H9 (cell line): Measurements from ENCODE around the gene SORCS2. TPM values are rescaled to one million over a fixed set of nuclear protein-coding genes. Genes with fewer than 3 reads are reported as not detected.

Source experiments
- DNase-seq: peaks from one replicate; pipeline ENCODE4 v3.0.0-alpha.2; 2017
- H2AFZ ChIP-seq: one replicate; pipeline ENCODE4 v1.6.1; 2013; ENCODE audit warnings: mild to moderate bottlenecking, low read length, control low read depth, moderate library complexity
- H2AK5ac ChIP-seq: 2 replicates; pipeline ENCODE4 v1.6.1; 2013; ENCODE audit warnings: low read length, control low read depth, mixed read lengths; ENCODE audit not compliant: insufficient read length
- H2BK120ac ChIP-seq: one replicate; pipeline ENCODE4 v1.6.1; 2013; ENCODE audit warnings: low read depth, mild to moderate bottlenecking, low read length, control low read depth, inconsistent platforms; ENCODE audit not compliant: poor library complexity, severe bottlenecking
- H2BK12ac ChIP-seq: 2 replicates; pipeline ENCODE4 v1.6.1; 2013; ENCODE audit warnings: low read length, control low read depth, mixed read lengths, low read depth; ENCODE audit not compliant: insufficient read length
- H2BK15ac ChIP-seq: 2 replicates; pipeline ENCODE4 v1.6.1; 2013; ENCODE audit warnings: low read depth, low read length, control low read depth
- H2BK20ac ChIP-seq: one replicate; pipeline ENCODE4 v1.6.1; 2013; ENCODE audit warnings: low read depth, mild to moderate bottlenecking, low read length, control low read depth, inconsistent platforms; ENCODE audit not compliant: poor library complexity, severe bottlenecking
- H2BK5ac ChIP-seq: 2 replicates; pipeline ENCODE4 v1.6.1; 2013; ENCODE audit warnings: low read length, control low read depth, mixed read lengths; ENCODE audit not compliant: insufficient read length
- H3K14ac ChIP-seq: 2 replicates; pipeline ENCODE4 v1.6.1; 2013; ENCODE audit warnings: low read length, control low read depth; ENCODE audit not compliant: insufficient read depth
- H3K18ac ChIP-seq: 2 replicates; pipeline ENCODE4 v1.6.1; 2013; ENCODE audit warnings: low read depth, mild to moderate bottlenecking, mixed read lengths, low read length, control low read depth; ENCODE audit not compliant: insufficient read length
- H3K23ac ChIP-seq: 2 replicates; pipeline ENCODE4 v1.6.1; 2013; ENCODE audit warnings: low read length, control low read depth, mixed read lengths, low read depth; ENCODE audit not compliant: insufficient read length
- H3K23me2 ChIP-seq: 2 replicates; pipeline ENCODE4 v1.6.1; 2013; ENCODE audit warnings: low read depth, mild to moderate bottlenecking, mixed read lengths, low read length, control low read depth; ENCODE audit not compliant: insufficient read length, poor library complexity, severe bottlenecking
- H3K27ac ChIP-seq: 2 replicates; pipeline ENCODE4 v1.5.1; 2013; ENCODE audit warnings: low read length, control low read depth, mixed read lengths, low read depth; ENCODE audit not compliant: insufficient read length
- H3K27me3 ChIP-seq: 2 replicates; pipeline ENCODE4 v1.6.1; 2013; ENCODE audit warnings: low read length, control low read depth, inconsistent platforms; ENCODE audit not compliant: insufficient read depth
- H3K4ac ChIP-seq: 2 replicates; pipeline ENCODE4 v1.6.1; 2013; ENCODE audit warnings: low read depth, mild to moderate bottlenecking, control low read depth, inconsistent platforms, low read length, moderate library complexity
- H3K4me1 ChIP-seq: 2 replicates; pipeline ENCODE4 v1.6.1; 2013; ENCODE audit warnings: low read length, control low read depth, inconsistent platforms; ENCODE audit not compliant: insufficient read depth
- H3K4me2 ChIP-seq: 2 replicates; pipeline ENCODE4 v1.6.1; 2013; ENCODE audit warnings: low read length, control low read depth, mixed read lengths; ENCODE audit not compliant: insufficient read length, insufficient read depth
- H3K56ac ChIP-seq: 2 replicates; pipeline ENCODE4 v1.6.1; 2013; ENCODE audit warnings: low read depth, mild to moderate bottlenecking, mixed read lengths, low read length, control low read depth; ENCODE audit not compliant: insufficient read length
- H3K79me1 ChIP-seq: 2 replicates; pipeline ENCODE4 v1.6.1; 2013; ENCODE audit warnings: low read depth, mild to moderate bottlenecking, moderate library complexity, low read length, control low read depth, inconsistent platforms; ENCODE audit not compliant: insufficient read depth, poor library complexity, severe bottlenecking
- H3K79me2 ChIP-seq: 2 replicates; pipeline ENCODE4 v1.6.1; 2013; ENCODE audit warnings: low read length, control low read depth, inconsistent platforms; ENCODE audit not compliant: insufficient read depth
- H3K9ac ChIP-seq: 2 replicates; pipeline ENCODE4 v1.6.1; 2013; ENCODE audit warnings: low read length, control low read depth, mixed read lengths; ENCODE audit not compliant: insufficient read length; ENCODE audit errors: extremely low read depth
- H3K9me3 ChIP-seq: one replicate; pipeline ENCODE4 v1.6.1; 2013; ENCODE audit warnings: low read depth, low read length, inconsistent platforms; ENCODE audit not compliant: control insufficient read depth
- H3T11ph ChIP-seq: one replicate; pipeline ENCODE4 v1.6.1; 2013; ENCODE audit warnings: mild to moderate bottlenecking, low read length, control low read depth, inconsistent platforms
- H4K20me1 ChIP-seq: one replicate; pipeline ENCODE4 v1.6.1; 2013; ENCODE audit not compliant: control insufficient read depth, insufficient read length, insufficient read depth
- H4K5ac ChIP-seq: 2 replicates; pipeline ENCODE4 v1.6.1; 2013; ENCODE audit warnings: low read depth, mild to moderate bottlenecking, mixed read lengths, low read length, control low read depth; ENCODE audit not compliant: insufficient read length
- H4K8ac ChIP-seq: replicated peaks from 2 replicates; pipeline ENCODE4 v1.6.1; 2013; ENCODE audit warnings: low read length, control low read depth, mixed read lengths, low read depth; ENCODE audit not compliant: insufficient read length
- H4K91ac ChIP-seq: 2 replicates; pipeline ENCODE4 v1.6.1; 2013; ENCODE audit warnings: low read depth, mild to moderate bottlenecking, moderate library complexity, mixed read lengths, low read length, control low read depth; ENCODE audit not compliant: insufficient read length
- H3K27ac Mint-ChIP-seq, 3 experiments: 2 replicates in 2 of 3; 3 replicates in 1 of 3; pipeline ENCODE4 v1.8.0; 2020 to 2021; ENCODE audit warnings: mixed read lengths in 3 of 3, mild to moderate bottlenecking in 1 of 3, moderate library complexity in 1 of 3
- H3K27me3 Mint-ChIP-seq: 2 replicates; pipeline ENCODE4 v1.8.0; 2021; ENCODE audit warnings: low read depth, mild to moderate bottlenecking, moderate library complexity, mixed read lengths
- H3K36me3 Mint-ChIP-seq, 3 experiments: 2 replicates in 2 of 3; 3 replicates in 1 of 3; pipeline ENCODE4 v1.8.0; 2020 to 2021; ENCODE audit warnings: low read depth in 3 of 3, mixed read lengths in 3 of 3; ENCODE audit not compliant: insufficient read depth in 1 of 3
- H3K4me1 Mint-ChIP-seq, 2 experiments: 2 replicates each; pipeline ENCODE4 v1.8.0; 2020; ENCODE audit warnings: mixed read lengths in 2 of 2
- H3K4me3 Mint-ChIP-seq, 2 experiments: 2 replicates in 1 of 2; 3 replicates in 1 of 2; pipeline ENCODE4 v1.8.0; 2020 to 2021; ENCODE audit warnings: mild to moderate bottlenecking in 2 of 2, mixed read lengths in 2 of 2, moderate library complexity in 1 of 2
- H3K9me3 Mint-ChIP-seq, 2 experiments: 2 replicates in 1 of 2; 3 replicates in 1 of 2; pipeline ENCODE4 v1.8.0; 2020; ENCODE audit warnings: mild to moderate bottlenecking in 2 of 2, mixed read lengths in 2 of 2, moderate library complexity in 1 of 2
- WGBS: extraction: QIAGEN DNeasy Blood & Tissue Kit; methylation state at CpG from one replicate; pipeline ENCODE4 v1.1.7; 2013; ENCODE audit warnings: missing lambda C conversion rate, low lambda C conversion rate, mixed read lengths; ENCODE audit not compliant: insufficient read length; ENCODE audit errors: extremely low coverage; 5-methylcytosine and 5-hydroxymethylcytosine counted together
- total RNA-seq: library from RNA; stranded (reverse); gene quantifications from 2 replicates; pipeline ENCODE4 v1.2.1, GENCODE V29; 2021
- TF ChIP-seq, protein P1 (sequence below): fragments of 200-600 bp; sonication (generic); conservative IDR thresholded peaks from 3 replicates; pipeline ENCODE4 v1.8.0; 2021; ENCODE audit warnings: antibody characterized with exemption, mild to moderate bottlenecking

Gene SORCS2
- total RNA-seq, 1 experiment from 2014 or later = 0.57 TPM

DNA sequence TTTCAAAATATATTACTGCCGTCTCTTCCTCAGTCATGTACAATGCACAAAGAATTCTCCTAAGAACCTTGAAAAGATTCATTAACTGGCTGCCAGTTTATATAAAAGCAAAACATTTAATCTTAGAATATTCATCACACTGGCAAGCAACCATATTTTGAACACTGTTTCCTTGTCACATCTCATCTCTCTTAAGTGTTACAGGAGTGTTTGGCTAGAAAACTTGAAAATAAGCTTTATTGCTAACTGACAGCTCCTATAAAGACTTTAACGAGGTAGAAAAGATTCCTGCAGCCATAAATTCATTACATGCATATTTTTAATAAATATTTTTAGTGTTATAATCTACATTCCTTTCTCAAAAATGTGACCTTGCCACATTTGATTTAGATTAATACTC lies 597.7 kb downstream of the SORCS2 start:
- Mint-ChIP-seq H3K4me1 (no peaks in the 10 kb centered on the region), H3K4me3 (no peak overlapping the region), H3K27me3 (no peaks in the 10 kb centered on the region), H3K27ac (no peak overlapping the region), H3K36me3 (peaks cover 0 to 8% (median 5%) of the 10 kb centered on the region in 3 experiments; a peak in 3 of 7 replicates), H3K9me3 (no peaks in the 10 kb centered on the region)
- Histone ChIP-seq H4K8ac (no peak overlapping the region), H2BK5ac (no peak overlapping the region), H3K79me1 (no peaks in the 10 kb centered on the region), H3K4me2 (no peak overlapping the region), H2AK5ac (no peak overlapping the region), H3K79me2 (no peaks in the 10 kb centered on the region), H3K27me3 (no peaks in the 10 kb centered on the region), H3K9me3 (no peaks in the 10 kb centered on the region), H3T11ph (no peak overlapping the region), H4K20me1 (no peaks in the 10 kb centered on the region), H3K18ac (no peak overlapping the region), H2BK120ac (no peak overlapping the region), H3K27ac (no peak overlapping the region), H3K4me1 (no peaks in the 10 kb centered on the region), H2BK15ac (no peak overlapping the region), H4K5ac (no peak overlapping the region), H2BK12ac (no peak overlapping the region), H3K23me2 (no peaks in the 10 kb centered on the region), H3K23ac (no peak overlapping the region), H3K4ac (no peak overlapping the region), H3K56ac (no peak overlapping the region), H2AFZ (no peak overlapping the region), H3K14ac (no peak overlapping the region), H3K9ac (no peak overlapping the region), H2BK20ac (no peak overlapping the region), H4K91ac (no peak overlapping the region)
- DNase-seq = no peak
- TF ChIP-seq, protein P1, sequence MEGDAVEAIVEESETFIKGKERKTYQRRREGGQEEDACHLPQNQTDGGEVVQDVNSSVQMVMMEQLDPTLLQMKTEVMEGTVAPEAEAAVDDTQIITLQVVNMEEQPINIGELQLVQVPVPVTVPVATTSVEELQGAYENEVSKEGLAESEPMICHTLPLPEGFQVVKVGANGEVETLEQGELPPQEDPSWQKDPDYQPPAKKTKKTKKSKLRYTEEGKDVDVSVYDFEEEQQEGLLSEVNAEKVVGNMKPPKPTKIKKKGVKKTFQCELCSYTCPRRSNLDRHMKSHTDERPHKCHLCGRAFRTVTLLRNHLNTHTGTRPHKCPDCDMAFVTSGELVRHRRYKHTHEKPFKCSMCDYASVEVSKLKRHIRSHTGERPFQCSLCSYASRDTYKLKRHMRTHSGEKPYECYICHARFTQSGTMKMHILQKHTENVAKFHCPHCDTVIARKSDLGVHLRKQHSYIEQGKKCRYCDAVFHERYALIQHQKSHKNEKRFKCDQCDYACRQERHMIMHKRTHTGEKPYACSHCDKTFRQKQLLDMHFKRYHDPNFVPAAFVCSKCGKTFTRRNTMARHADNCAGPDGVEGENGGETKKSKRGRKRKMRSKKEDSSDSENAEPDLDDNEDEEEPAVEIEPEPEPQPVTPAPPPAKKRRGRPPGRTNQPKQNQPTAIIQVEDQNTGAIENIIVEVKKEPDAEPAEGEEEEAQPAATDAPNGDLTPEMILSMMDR = no peak
- no CpG with 5 or more reads among the region's 2 CpGs for WGBS
